ENCODE measurements around the gene CAVIN2. TPM values are rescaled to one million over a fixed set of nuclear protein-coding genes. Genes with fewer than 3 reads are reported as not detected.

The CAVIN2 gene
- total and polyA plus RNA-seq, 9 of the 15 experiments (the other 6 are each of a cell fraction or from before 2014, with no cell fraction given), result 20.6 to 92.4 (median 69.0) TPM

GRCh38 chr2:191864628-191865374 lies 17.9 kb upstream of the CAVIN2 start:
- no peak for TF ChIP-seq CGGBP1 (CRISPR knock-in tag; IDR thresholded peaks at IDR 0.05)
- no peak for TF ChIP-seq CEBPG (CRISPR knock-in tag; IDR thresholded peaks at IDR 0.05)
- TF ChIP-seq CEBPG (tag; conservative IDR thresholded peaks at IDR 0.05 in 1 of 2, IDR thresholded peaks at IDR 0.05 in 1 of 2), result 0 out of 4 replicates have a peak, but pooled peaks of 1 of the 2 experiments have one; percentile 18
- ChIA-PET CTCF (ENCODE audit: low intra/inter-chr PET ratio) (no interaction called here), POLR2A (no interaction called here)
- H3K27ac ChIP-seq (ENCODE audit: extremely low read depth, low read depth, low read length), result no peak overlapping the region
- H3K9ac ChIP-seq (ENCODE audit: insufficient read depth in 1 of 2, low read depth in 2 of 2, low read length in 2 of 2), result no peak overlapping the region
- DNase-seq (ENCODE audit: extremely low read depth in 1 of 4, low spot score in 3 of 4) (no peak), ATAC-seq (peak; percentile 14; the same call in 1 of the 3 replicates), FAIRE-seq (no peak)
- no peak overlapping the region for H3K4me3 ChIP-seq
- H3K27me3 ChIP-seq (ENCODE audit: control insufficient read depth in 2 of 2, insufficient read depth in 2 of 2, low read length in 2 of 2), result no peaks in the 10 kb centered on the region
- H3K4me2 ChIP-seq (ENCODE audit: insufficient read depth, low read length), result no peak overlapping the region
- in situ Hi-C loops (cut with MboI), result no loop called here
- peaks cover 11% of the 10 kb centered on the region; the same call in 2 of the 3 replicates for H3K36me3 ChIP-seq (ENCODE audit: control insufficient read depth, insufficient read depth, low read length)
- 68% methylated on average over 7 of the region's 7 CpGs for WGBS (ENCODE audit: insufficient coverage, low coverage, missing lambda C conversion rate)
- H3K79me2 ChIP-seq (ENCODE audit: control insufficient read depth, insufficient read depth, low read length), result peaks cover 26% of the 10 kb centered on the region; the same call in 2 of the 3 replicates
- peak overlapping the region; percentile 58; the same call in 1 of the 2 replicates for H2AFZ ChIP-seq (ENCODE audit: low read depth, low read length)
- no peaks in the 10 kb centered on the region for H4K20me1 ChIP-seq (replicated peaks; ENCODE audit: control insufficient read depth, insufficient read depth, low read length)
- BruUV-seq (replicated peaks), result no TSS peak
- H3K9me1 ChIP-seq (ENCODE audit: control insufficient read depth, insufficient read depth, low read length), result no peaks in the 10 kb centered on the region
- H3K4me1 ChIP-seq (replicated peaks in 1 of 2; ENCODE audit: control insufficient read depth in 2 of 2, insufficient read depth in 2 of 2, low read length in 2 of 2), result peaks cover 5 to 33% of the 10 kb centered on the region in 2 experiments; a peak in 3 of 5 replicates
- no peaks in the 10 kb centered on the region for H3K9me3 ChIP-seq (replicated peaks; ENCODE audit: control insufficient read depth, insufficient read depth, low read depth, low read length)
- intact Hi-C loops (cut with micrococcal nuclease), result loop anchor here (5.0 to 10.0 kb wide), 2 partner anchors 82 to 160 kb away; no protein-coding TSS in a partner anchor

GRCh38 chr2:191863988-191864387 lies 17.1 kb upstream of the CAVIN2 start:
- CTCF ChIA-PET (ENCODE audit: low intra/inter-chr PET ratio), result no interaction called here
- Histone ChIP-seq H4K20me1 (replicated peaks; ENCODE audit: control insufficient read depth, insufficient read depth, low read length) (no peaks in the 10 kb centered on the region), H3K4me1 (replicated peaks in 1 of 2; ENCODE audit: control insufficient read depth in 2 of 2, insufficient read depth in 2 of 2, low read length in 2 of 2) (peaks cover 5 to 31% of the 10 kb centered on the region in 2 experiments; a peak in 3 of 5 replicates), H3K9me3 (replicated peaks; ENCODE audit: control insufficient read depth, insufficient read depth, low read depth, low read length) (no peaks in the 10 kb centered on the region), H3K9me1 (ENCODE audit: control insufficient read depth, insufficient read depth, low read length) (no peaks in the 10 kb centered on the region), H2AFZ (ENCODE audit: low read depth, low read length) (no peak overlapping the region), H3K9ac (ENCODE audit: insufficient read depth in 1 of 2, low read depth in 2 of 2, low read length in 2 of 2) (no peak overlapping the region), H3K27ac (ENCODE audit: extremely low read depth, low read depth, low read length) (no peak overlapping the region), H3K4me2 (ENCODE audit: insufficient read depth, low read length) (no peak overlapping the region), H3K79me2 (ENCODE audit: control insufficient read depth, insufficient read depth, low read length) (peaks cover 23% of the 10 kb centered on the region; the same call in 2 of the 3 replicates), H3K27me3 (ENCODE audit: control insufficient read depth in 2 of 2, insufficient read depth in 2 of 2, low read length in 2 of 2) (no peaks in the 10 kb centered on the region), H3K4me3 (no peak overlapping the region), H3K36me3 (ENCODE audit: control insufficient read depth, insufficient read depth, low read length) (peaks cover 11% of the 10 kb centered on the region; the same call in 2 of the 3 replicates)
- no peak for TF ChIP-seq KDM1A (IDR thresholded peaks at IDR 0.05)
- TF ChIP-seq, protein P1, sequence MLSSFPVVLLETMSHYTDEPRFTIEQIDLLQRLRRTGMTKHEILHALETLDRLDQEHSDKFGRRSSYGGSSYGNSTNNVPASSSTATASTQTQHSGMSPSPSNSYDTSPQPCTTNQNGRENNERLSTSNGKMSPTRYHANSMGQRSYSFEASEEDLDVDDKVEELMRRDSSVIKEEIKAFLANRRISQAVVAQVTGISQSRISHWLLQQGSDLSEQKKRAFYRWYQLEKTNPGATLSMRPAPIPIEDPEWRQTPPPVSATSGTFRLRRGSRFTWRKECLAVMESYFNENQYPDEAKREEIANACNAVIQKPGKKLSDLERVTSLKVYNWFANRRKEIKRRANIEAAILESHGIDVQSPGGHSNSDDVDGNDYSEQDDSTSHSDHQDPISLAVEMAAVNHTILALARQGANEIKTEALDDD (IDR thresholded peaks at IDR 0.05), result peak; percentile 21; the same call in 1 of the 2 replicates
- POLR2A ChIA-PET, result no interaction called here
- peak; percentile 56; the same call in 2 of the 3 replicates for ATAC-seq
- intact Hi-C loops (cut with micrococcal nuclease) (loop anchor here (10.0 kb wide), 1 partner anchor 161 kb away; no protein-coding TSS in a partner anchor), in situ Hi-C loops (cut with MboI) (no loop called here)
- 32% methylated on average over 2 of the region's 2 CpGs for WGBS (ENCODE audit: insufficient coverage, low coverage, missing lambda C conversion rate)
- BruUV-seq (replicated peaks), result no TSS peak
- no peak for DNase-seq (ENCODE audit: extremely low read depth in 1 of 4, low spot score in 3 of 4)
- FAIRE-seq, result no peak

All from K562 (cell line).